Measurements from ENCODE around the gene ATRNL1. TPM values are rescaled to one million over a fixed set of nuclear protein-coding genes. Genes with fewer than 3 reads are reported as not detected.
"Not testable (repeated sequence)": the region's sequence is repeated elsewhere in the genome, so short reads cannot be mapped to it uniquely, and the experiment has no call there.

The ATRNL1 gene
- total and polyA plus RNA-seq, 2 donors from 2014 or later = 2.4 to 7.1 TPM

- FAIRE-seq (no peak), DNase-seq (peak in 1 of 5 donors; percentile 17)
- Histone ChIP-seq H3K27ac (ENCODE audit: low read depth in 2 of 2, low read length in 2 of 2) (no peak overlapping the region), H3K4me1 (ENCODE audit: control insufficient read depth in 2 of 3, insufficient read depth in 2 of 3, low read depth in 1 of 3, low read length in 3 of 3) (no peaks in the 10 kb centered on the region), H3K9ac (ENCODE audit: low read length in 3 of 3) (no peak overlapping the region), H3K9me3 (ENCODE audit: control insufficient read depth in 2 of 3, insufficient read depth in 1 of 3, low read length in 3 of 3) (no peaks in the 10 kb centered on the region), H3K36me3 (ENCODE audit: control insufficient read depth in 2 of 3, insufficient read depth in 3 of 3, low read length in 3 of 3) (no peaks in the 10 kb centered on the region), H3K27me3 (ENCODE audit: control insufficient read depth, insufficient read depth, low read length) (no peaks in the 10 kb centered on the region), H3K4me3 (ENCODE audit: low read length in 3 of 3) (no peak overlapping the region)
- intact Hi-C loops (cut with DNase I) = no loop called here
- no peak for TF ChIP-seq CTCF (IDR thresholded peaks at IDR 0.05; ENCODE audit: borderline replicate concordance, extremely low read depth, insufficient read depth)
These were observed 398.5 kb downstream of the ATRNL1 start for GRCh38 chr10:115491526-115492140.

- H3K9ac ChIP-seq (ENCODE audit: low read length in 3 of 3) = no peak overlapping the region
- H3K27ac ChIP-seq (ENCODE audit: low read depth in 2 of 2, low read length in 2 of 2) = no peak overlapping the region
- no peaks in the 10 kb centered on the region for H3K4me1 ChIP-seq (ENCODE audit: control insufficient read depth in 2 of 3, insufficient read depth in 2 of 3, low read depth in 1 of 3, low read length in 3 of 3)
- no peak overlapping the region for H3K4me3 ChIP-seq (ENCODE audit: low read length in 3 of 3)
- H3K27me3 ChIP-seq (ENCODE audit: control insufficient read depth, insufficient read depth, low read length) = no peaks in the 10 kb centered on the region
- FAIRE-seq = no peak
- peaks cover 0 to 3% (median 0%) of the 10 kb centered on the region in 3 donors for H3K9me3 ChIP-seq (ENCODE audit: control insufficient read depth in 2 of 3, insufficient read depth in 1 of 3, low read length in 3 of 3)
- peak in 1 of 5 donors; percentile 2 for DNase-seq
- intact Hi-C loops (cut with DNase I) = no loop called here
- no peaks in the 10 kb centered on the region for H3K36me3 ChIP-seq (ENCODE audit: control insufficient read depth in 2 of 3, insufficient read depth in 3 of 3, low read length in 3 of 3)
- TF ChIP-seq CTCF (IDR thresholded peaks at IDR 0.05; ENCODE audit: borderline replicate concordance, extremely low read depth, insufficient read depth) = no peak
These were observed 410.4 kb downstream of the ATRNL1 start for GRCh38 chr10:115503546-115503945.

- H3K9ac ChIP-seq (ENCODE audit: low read length in 3 of 3) = no peak overlapping the region
- peaks cover 0 to 4% (median 0%) of the 10 kb centered on the region in 3 donors for H3K9me3 ChIP-seq (ENCODE audit: control insufficient read depth in 2 of 3, insufficient read depth in 1 of 3, low read length in 3 of 3)
- peak in 1 of 5 donors; percentile 2 for DNase-seq
- H3K27ac ChIP-seq (ENCODE audit: low read depth in 2 of 2, low read length in 2 of 2) = no peak overlapping the region
- no peaks in the 10 kb centered on the region for H3K4me1 ChIP-seq (ENCODE audit: control insufficient read depth in 2 of 3, insufficient read depth in 2 of 3, low read depth in 1 of 3, low read length in 3 of 3)
- H3K36me3 ChIP-seq (ENCODE audit: control insufficient read depth in 2 of 3, insufficient read depth in 3 of 3, low read length in 3 of 3) = no peaks in the 10 kb centered on the region
- no peaks in the 10 kb centered on the region for H3K27me3 ChIP-seq (ENCODE audit: control insufficient read depth, insufficient read depth, low read length)
- no peak for FAIRE-seq
- intact Hi-C loops (cut with DNase I) = no loop called here
- TF ChIP-seq CTCF (IDR thresholded peaks at IDR 0.05; ENCODE audit: borderline replicate concordance, extremely low read depth, insufficient read depth) = no peak
- no peak overlapping the region for H3K4me3 ChIP-seq (ENCODE audit: low read length in 3 of 3)
These were observed 421.7 kb downstream of the ATRNL1 start for GRCh38 chr10:115514895-115515294.

- peaks cover 0 to 6% (median 2%) of the 10 kb centered on the region in 3 donors for H3K9me3 ChIP-seq (ENCODE audit: control insufficient read depth in 2 of 3, insufficient read depth in 1 of 3, low read length in 3 of 3)
- H3K36me3 ChIP-seq (ENCODE audit: control insufficient read depth in 2 of 3, insufficient read depth in 3 of 3, low read length in 3 of 3) = no peaks in the 10 kb centered on the region
- no peak overlapping the region for H3K9ac ChIP-seq (ENCODE audit: low read length in 3 of 3)
- H3K27me3 ChIP-seq (ENCODE audit: control insufficient read depth, insufficient read depth, low read length) = no peaks in the 10 kb centered on the region
- no peak for TF ChIP-seq CTCF (IDR thresholded peaks at IDR 0.05; ENCODE audit: borderline replicate concordance, extremely low read depth, insufficient read depth)
- no peak overlapping the region for H3K4me3 ChIP-seq (ENCODE audit: low read length in 3 of 3)
- DNase-seq (no peak), FAIRE-seq (no peak)
- H3K4me1 ChIP-seq (ENCODE audit: control insufficient read depth in 2 of 3, insufficient read depth in 2 of 3, low read depth in 1 of 3, low read length in 3 of 3) = no peaks in the 10 kb centered on the region
- no peak overlapping the region for H3K27ac ChIP-seq (ENCODE audit: low read depth in 2 of 2, low read length in 2 of 2)
- intact Hi-C loops (cut with DNase I) = no loop called here
These were observed 432.0 kb downstream of the ATRNL1 start for GRCh38 chr10:115525141-115525540.

- FAIRE-seq; H3K27me3 ChIP-seq (ENCODE audit: control insufficient read depth, insufficient read depth, low read length); DNase-seq; intact Hi-C loops (cut with DNase I); H3K9ac ChIP-seq (ENCODE audit: low read length in 3 of 3); H3K27ac ChIP-seq (ENCODE audit: low read depth in 2 of 2, low read length in 2 of 2); H3K4me1 ChIP-seq (ENCODE audit: control insufficient read depth in 2 of 3, insufficient read depth in 2 of 3, low read depth in 1 of 3, low read length in 3 of 3); H3K9me3 ChIP-seq (ENCODE audit: control insufficient read depth in 2 of 3, insufficient read depth in 1 of 3, low read length in 3 of 3); H3K4me3 ChIP-seq (ENCODE audit: low read length in 3 of 3); H3K36me3 ChIP-seq (ENCODE audit: control insufficient read depth in 2 of 3, insufficient read depth in 3 of 3, low read length in 3 of 3): not testable (repeated sequence)
These were observed 434.5 kb downstream of the ATRNL1 start for GRCh38 chr10:115527682-115528081.

All from kidney (tissue), 14 donors.